Brain microvascular endothelial cell (primary cell): ENCODE data around the gene MYO3B.

Experiments used
- DNase-seq: peaks from one replicate; pipeline ENCODE4 v3.0.0-alpha.2; 2020
- H3K27ac ChIP-seq: fragments of 250-450 bp; sonication (Bioruptor Pico); 2 replicates; pipeline ENCODE4 v1.5.1; 2020; ENCODE audit warnings: mild to moderate bottlenecking, moderate library complexity
- H3K27me3 ChIP-seq: fragments of 250-450 bp; sonication (Bioruptor Pico); replicated peaks from 2 replicates; pipeline ENCODE4 v1.5.1; 2020; ENCODE audit warnings: mild to moderate bottlenecking
- H3K36me3 ChIP-seq: fragments of 250-450 bp; sonication (Bioruptor Pico); replicated peaks from 2 replicates; pipeline ENCODE4 v1.5.1; 2020; ENCODE audit warnings: mild to moderate bottlenecking
- H3K4me3 ChIP-seq: 2 replicates; pipeline ENCODE4 v1.5.1; 2011; ENCODE audit warnings: low read depth, mild to moderate bottlenecking, control low read depth, low read length, moderate library complexity
- CTCF ChIP-seq: IDR thresholded peaks from 2 replicates; pipeline ENCODE4 v1.5.1; 2011; ENCODE audit warnings: low read depth, mild to moderate bottlenecking, moderate library complexity, low read length, control low read depth, inconsistent platforms; ENCODE audit errors: missing control alignments
- in situ Hi-C: cut with HindIII; loops from 2 replicates; pipeline ENCODE4 v1.10.0; 2017; ENCODE audit warnings: low sequenced_read_pairs, low pct_ligation_motif_present

Gene MYO3B

GRCh38 chr2:170240629-170241028 lies 62.7 kb downstream of the MYO3B start:
- Histone ChIP-seq H3K27ac (no peak overlapping the region), H3K27me3 (peaks cover 9% of the 10 kb centered on the region), H3K36me3 (no peaks in the 10 kb centered on the region), H3K4me3 (no peak overlapping the region)
- in situ Hi-C loops: no loop called here
- TF ChIP-seq CTCF: no peak
- DNase-seq: no peak

GRCh38 chr2:170241756-170242155 lies 63.8 kb downstream of the MYO3B start:
- Histone ChIP-seq H3K27me3 (peaks cover 9% of the 10 kb centered on the region), H3K4me3 (no peak overlapping the region), H3K36me3 (no peaks in the 10 kb centered on the region), H3K27ac (no peak overlapping the region)
- DNase-seq: no peak
- TF ChIP-seq CTCF: no peak
- in situ Hi-C loops: no loop called here

- no peak for TF ChIP-seq CTCF
- peaks cover 9% of the 10 kb centered on the region for H3K27me3 ChIP-seq
- DNase-seq: no peak
- in situ Hi-C loops: no loop called here
- H3K4me3 ChIP-seq: no peak overlapping the region
- no peak overlapping the region for H3K27ac ChIP-seq
- no peaks in the 10 kb centered on the region for H3K36me3 ChIP-seq
Measured at GRCh38 chr2:170243118-170243837, 65.3 kb downstream of the MYO3B start.

- no peak overlapping the region for H3K27ac ChIP-seq
- in situ Hi-C loops: no loop called here
- H3K4me3 ChIP-seq: no peak overlapping the region
- no peak for DNase-seq
- no peaks in the 10 kb centered on the region for H3K36me3 ChIP-seq
- no peak for TF ChIP-seq CTCF
- H3K27me3 ChIP-seq: peaks cover 8% of the 10 kb centered on the region
Measured at GRCh38 chr2:170243898-170244297, 66.0 kb downstream of the MYO3B start.

GRCh38 chr2:170244555-170244954 lies 66.6 kb downstream of the MYO3B start:
- no peak overlapping the region for H3K27ac ChIP-seq
- TF ChIP-seq CTCF: no peak
- H3K4me3 ChIP-seq: no peak overlapping the region
- DNase-seq: no peak
- in situ Hi-C loops: no loop called here
- H3K36me3 ChIP-seq: no peaks in the 10 kb centered on the region
- H3K27me3 ChIP-seq: peaks cover 7% of the 10 kb centered on the region

GRCh38 chr2:170245312-170245711 lies 67.4 kb downstream of the MYO3B start:
- Histone ChIP-seq H3K27me3 (peaks cover 4% of the 10 kb centered on the region), H3K4me3 (no peak overlapping the region), H3K36me3 (no peaks in the 10 kb centered on the region), H3K27ac (no peak overlapping the region)
- in situ Hi-C loops: no loop called here
- TF ChIP-seq CTCF: no peak
- DNase-seq: no peak
